Bronchial epithelial cell (primary cell): Measurements from ENCODE around the gene RIPOR2. TPM values are rescaled to one million over a fixed set of nuclear protein-coding genes. Genes with fewer than 3 reads are reported as not detected.
"Not testable (repeated sequence)": the region's sequence is repeated elsewhere in the genome, so short reads cannot be mapped to it uniquely, and the experiment has no call there.

Source experiments
- DNase-seq: peaks from one replicate; pipeline ENCODE4 v3.0.0-alpha.2; 2010; ENCODE audit warnings: low read depth
- FAIRE-seq: peaks from 2 replicates; lab custom pipeline; 2011; peaks lifted over from hg19 to GRCh38; lab: Jason Lieb, UNC
- H3K27me3 ChIP-seq: 2 replicates; pipeline ENCODE4 v1.5.1; 2011; ENCODE audit warnings: low read length; ENCODE audit not compliant: control insufficient read depth, insufficient read depth
- H3K36me3 ChIP-seq: 2 replicates; pipeline ENCODE4 v1.5.1; 2011; ENCODE audit warnings: low read length; ENCODE audit not compliant: control insufficient read depth, insufficient read depth
- H3K4me3 ChIP-seq: 2 replicates; pipeline ENCODE4 v1.5.1; 2011; ENCODE audit warnings: mild to moderate bottlenecking, low read depth, low read length, control low read depth
- total RNA-seq: library from RNA; depleted of rRNA; stranded (reverse); fragments of >200 nt; gene quantifications from 2 replicates; pipeline ENCODE4 v1.2.1, GENCODE V29; 2014
- TF ChIP-seq, protein P1 (sequence below): IDR thresholded peaks from 2 replicates; pipeline ENCODE4 v1.5.1; 2011; ENCODE audit warnings: mild to moderate bottlenecking, moderate library complexity, low read length, control low read depth, inconsistent platforms; ENCODE audit not compliant: insufficient read depth, severe bottlenecking

The RIPOR2 gene
- total RNA-seq, 1 donor from 2014 or later: under 0.01 TPM

DNA sequence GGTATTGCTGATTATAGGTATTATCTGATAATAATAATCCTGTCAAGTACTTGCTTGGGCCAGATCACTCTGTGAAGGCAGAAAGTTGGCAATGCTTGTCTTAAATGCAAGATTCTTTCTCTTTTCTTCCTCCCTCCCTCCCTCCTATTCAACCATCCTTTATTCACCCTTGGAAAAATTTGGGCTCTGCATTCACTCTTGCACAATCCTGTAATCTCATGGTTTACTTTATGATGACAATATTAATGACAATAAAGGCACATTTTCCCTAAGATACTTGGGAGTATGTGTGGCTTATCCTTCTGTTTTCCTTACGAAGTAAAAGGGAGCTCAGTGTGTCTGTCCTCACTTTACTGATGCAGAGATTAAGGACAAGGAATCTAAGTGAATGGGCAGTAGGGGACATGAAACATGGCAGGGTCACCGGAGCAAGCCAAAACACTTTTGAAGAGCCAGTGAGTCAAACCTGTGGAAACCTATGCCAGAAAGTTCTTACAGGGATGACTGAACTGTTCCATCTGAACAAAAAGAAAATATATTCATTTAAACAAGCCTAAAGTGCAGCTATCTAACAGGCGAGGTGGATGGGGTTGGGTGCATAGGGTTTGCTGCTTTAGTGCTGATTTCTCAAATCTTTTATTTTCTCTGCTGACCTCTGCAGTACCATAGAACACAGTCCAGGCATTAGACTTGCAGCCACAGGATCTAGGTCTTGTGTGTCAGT, 14.6 kb upstream of the RIPOR2 start:
- no peak for DNase-seq
- no peaks in the 10 kb centered on the region for H3K27me3 ChIP-seq
- TF ChIP-seq, protein P1, sequence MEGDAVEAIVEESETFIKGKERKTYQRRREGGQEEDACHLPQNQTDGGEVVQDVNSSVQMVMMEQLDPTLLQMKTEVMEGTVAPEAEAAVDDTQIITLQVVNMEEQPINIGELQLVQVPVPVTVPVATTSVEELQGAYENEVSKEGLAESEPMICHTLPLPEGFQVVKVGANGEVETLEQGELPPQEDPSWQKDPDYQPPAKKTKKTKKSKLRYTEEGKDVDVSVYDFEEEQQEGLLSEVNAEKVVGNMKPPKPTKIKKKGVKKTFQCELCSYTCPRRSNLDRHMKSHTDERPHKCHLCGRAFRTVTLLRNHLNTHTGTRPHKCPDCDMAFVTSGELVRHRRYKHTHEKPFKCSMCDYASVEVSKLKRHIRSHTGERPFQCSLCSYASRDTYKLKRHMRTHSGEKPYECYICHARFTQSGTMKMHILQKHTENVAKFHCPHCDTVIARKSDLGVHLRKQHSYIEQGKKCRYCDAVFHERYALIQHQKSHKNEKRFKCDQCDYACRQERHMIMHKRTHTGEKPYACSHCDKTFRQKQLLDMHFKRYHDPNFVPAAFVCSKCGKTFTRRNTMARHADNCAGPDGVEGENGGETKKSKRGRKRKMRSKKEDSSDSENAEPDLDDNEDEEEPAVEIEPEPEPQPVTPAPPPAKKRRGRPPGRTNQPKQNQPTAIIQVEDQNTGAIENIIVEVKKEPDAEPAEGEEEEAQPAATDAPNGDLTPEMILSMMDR: no peak
- FAIRE-seq: no peak
- no peak overlapping the region for H3K4me3 ChIP-seq
- H3K36me3 ChIP-seq: no peaks in the 10 kb centered on the region

DNA sequence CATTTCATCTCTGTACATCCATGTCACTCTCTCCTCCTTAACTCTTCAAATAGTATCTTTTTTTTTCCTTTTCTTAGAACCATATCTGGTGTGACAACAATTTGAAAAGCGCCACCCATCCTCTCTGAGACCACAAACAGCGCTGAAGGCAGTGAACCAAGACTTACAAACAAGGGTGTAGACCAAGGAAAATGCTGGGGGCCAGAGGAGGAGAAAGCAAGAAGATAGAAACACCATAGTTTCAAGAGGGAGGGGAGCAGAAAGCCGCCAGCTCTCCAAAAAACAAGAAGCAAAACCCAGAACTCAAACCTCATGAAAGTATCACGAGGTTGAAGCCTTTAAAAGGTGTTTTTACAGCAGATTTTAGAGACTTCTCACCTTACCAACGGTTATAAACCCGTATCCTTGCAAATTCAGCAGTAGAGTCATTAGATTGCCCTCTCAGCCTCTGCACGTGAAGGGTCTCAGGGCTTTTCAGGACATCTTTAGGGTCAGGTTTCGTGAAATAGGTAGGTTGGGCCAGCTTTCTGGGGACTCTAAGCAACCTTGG, 13.3 kb upstream of the RIPOR2 start:
- TF ChIP-seq, protein P1: no peak
- FAIRE-seq (no peak), DNase-seq (no peak)
- Histone ChIP-seq H3K36me3 (no peaks in the 10 kb centered on the region), H3K27me3 (no peaks in the 10 kb centered on the region), H3K4me3 (no peak overlapping the region)

DNA sequence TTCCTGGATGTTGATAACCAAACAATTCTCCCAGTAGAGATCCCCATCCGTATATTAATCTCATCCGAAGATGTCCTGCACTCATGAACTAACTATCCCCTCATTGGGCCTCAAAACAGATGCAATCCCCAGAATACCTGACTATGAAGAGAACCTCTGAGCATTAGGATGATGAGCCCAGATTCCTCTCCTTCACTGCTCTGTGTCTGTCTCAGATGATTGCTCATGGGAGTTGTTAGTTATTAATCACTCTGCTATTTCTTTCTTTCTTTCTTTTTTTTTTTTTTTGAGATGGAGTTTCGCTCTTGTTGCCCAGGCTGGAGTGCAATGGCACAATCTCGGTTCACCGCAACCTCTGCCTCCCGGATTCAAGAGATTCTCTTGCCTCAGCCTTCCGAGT, 12.5 kb upstream of the RIPOR2 start:
- not testable (repeated sequence) for DNase-seq, H3K27me3 ChIP-seq, H3K36me3 ChIP-seq, H3K4me3 ChIP-seq, FAIRE-seq

DNA sequence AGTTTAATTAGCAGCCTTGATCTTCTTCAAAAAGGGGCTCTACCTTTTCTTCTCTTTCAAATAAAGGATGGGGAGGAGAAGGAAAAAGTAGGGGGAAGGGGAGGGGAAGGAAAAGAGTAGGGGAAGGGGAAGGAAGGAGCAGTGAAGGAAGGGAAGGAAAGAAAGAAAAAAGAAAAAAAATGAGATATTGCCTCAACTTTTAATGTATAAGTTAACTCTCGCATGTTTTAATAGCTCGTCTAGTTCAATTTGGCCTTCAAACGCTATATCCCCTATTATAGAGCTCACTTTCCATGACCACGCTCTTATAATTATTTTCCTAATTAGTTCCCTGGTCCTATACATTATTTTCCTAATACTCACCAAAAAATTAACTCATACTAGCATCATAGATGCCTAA, 11.9 kb upstream of the RIPOR2 start:
- Histone ChIP-seq H3K4me3 (no peak overlapping the region), H3K27me3 (no peaks in the 10 kb centered on the region), H3K36me3 (no peaks in the 10 kb centered on the region)
- no peak for FAIRE-seq
- TF ChIP-seq, protein P1: no peak
- no peak for DNase-seq

DNA sequence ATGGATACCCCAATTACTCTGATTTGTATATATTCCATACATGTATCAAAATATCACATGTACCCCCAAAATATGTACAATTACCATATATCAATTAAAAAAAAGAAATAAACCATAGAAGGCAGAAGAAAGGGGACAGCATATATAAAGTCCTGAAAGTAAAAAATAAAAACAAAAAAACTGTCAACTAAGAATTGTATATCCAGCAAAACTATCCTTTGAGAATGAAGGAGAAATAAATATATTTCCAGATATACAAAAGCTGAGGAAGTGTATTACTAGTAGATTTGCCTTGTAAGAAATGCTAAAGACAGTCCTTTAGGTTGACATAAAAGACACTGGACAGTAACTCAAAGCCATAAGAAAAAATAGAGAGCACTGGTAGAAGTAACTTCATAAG, 9.3 kb upstream of the RIPOR2 start:
- Histone ChIP-seq H3K4me3 (no peak overlapping the region), H3K36me3 (no peaks in the 10 kb centered on the region), H3K27me3 (no peaks in the 10 kb centered on the region)
- TF ChIP-seq, protein P1: no peak
- DNase-seq (no peak), FAIRE-seq (no peak)

DNA sequence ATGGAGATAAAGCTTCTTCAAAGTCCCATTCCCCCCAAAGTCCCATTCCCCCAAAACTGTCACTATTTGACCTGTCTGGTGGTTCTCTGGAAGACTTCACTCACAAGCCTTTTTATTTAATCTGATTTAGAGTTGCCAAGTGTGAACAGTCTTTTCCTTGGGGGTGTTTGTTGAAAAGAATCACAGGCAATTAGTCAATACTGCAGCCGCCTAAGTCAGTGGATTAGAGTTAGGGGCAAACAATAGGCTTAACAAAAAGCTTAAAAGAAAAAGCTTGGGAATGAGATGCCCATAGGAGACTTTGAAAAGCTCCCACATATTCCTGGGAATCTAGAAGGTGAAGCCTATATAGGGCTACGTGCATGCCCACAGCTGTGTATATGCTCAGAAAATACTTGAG, 8.0 kb upstream of the RIPOR2 start:
- FAIRE-seq: no peak

More for the DNA sequence above, 8.0 kb upstream of the RIPOR2 start:
- TF ChIP-seq, protein P1: no peak
- H3K36me3 ChIP-seq: no peaks in the 10 kb centered on the region
- no peak overlapping the region for H3K4me3 ChIP-seq
- DNase-seq: no peak
- H3K27me3 ChIP-seq: no peaks in the 10 kb centered on the region
